H1 (cell line): Measurements from ENCODE around the gene EXD3. TPM values are rescaled to one million over a fixed set of nuclear protein-coding genes. Genes with fewer than 3 reads are reported as not detected.

Experiments
- CTCF ChIA-PET: fragments of 300-600 bp; sonication (Branson Sonifier 250); formaldehyde crosslinking; loops from one replicate; lab custom pipeline; 2021; ENCODE audit not compliant: partially characterized antibody; lab: Charles Lee
- POLR2A ChIA-PET: fragments of 300-600 bp; sonication (Branson Sonifier 250); formaldehyde crosslinking; loops from one replicate; lab custom pipeline; 2021; ENCODE audit warnings: inconsistent platforms; ENCODE audit not compliant: partially characterized antibody; lab: Charles Lee
- DNase-seq, 2 experiments: peaks; one replicate each; pipeline versions ENCODE4 v3.0.0 to v3.0.0-alpha.2; 2010 to 2022; ENCODE audit warnings: low spot score in 2 of 2, low read depth in 1 of 2, mixed read lengths in 1 of 2
- FAIRE-seq: peaks from 2 replicates; lab custom pipeline; 2011; peaks lifted over from hg19 to GRCh38; lab: Jason Lieb, UNC
- H2AFZ ChIP-seq: 2 replicates; pipeline ENCODE4 v1.8.1; 2012; ENCODE audit warnings: low read length, inconsistent platforms
- H2AK5ac ChIP-seq: 2 replicates; pipeline ENCODE4 v1.6.1; 2013; ENCODE audit warnings: low read depth, low read length
- H2BK120ac ChIP-seq: replicated peaks from 2 replicates; pipeline ENCODE3; 2013; ENCODE audit warnings: low read depth, low read length, inconsistent platforms
- H2BK12ac ChIP-seq: 2 replicates; pipeline ENCODE4 v1.6.1; 2013; ENCODE audit warnings: low read depth, low read length
- H2BK15ac ChIP-seq: 2 replicates; pipeline ENCODE4 v1.6.1; 2013; ENCODE audit warnings: low read length
- H2BK20ac ChIP-seq: 2 replicates; pipeline ENCODE4 v1.6.1; 2013; ENCODE audit warnings: low read length
- H2BK5ac ChIP-seq: 2 replicates; pipeline ENCODE4 v1.6.1; 2013; ENCODE audit warnings: low read depth, low read length
- H3K14ac ChIP-seq: 2 replicates; pipeline ENCODE4 v1.6.1; 2013; ENCODE audit warnings: inconsistent platforms; ENCODE audit not compliant: insufficient read length
- H3K18ac ChIP-seq: 2 replicates; pipeline ENCODE4 v1.6.1; 2013; ENCODE audit warnings: low read length; ENCODE audit errors: extremely low read depth
- H3K23ac ChIP-seq: 2 replicates; pipeline ENCODE4 v1.6.1; 2013; ENCODE audit warnings: inconsistent platforms; ENCODE audit not compliant: insufficient read length
- H3K23me2 ChIP-seq: 2 replicates; pipeline ENCODE4 v1.6.1; 2013; ENCODE audit warnings: low read depth, low read length
- H3K27ac ChIP-seq: 2 replicates; pipeline ENCODE4 v1.6.1; 2011; ENCODE audit warnings: low read depth, low read length, inconsistent platforms
- H3K27me3 ChIP-seq, 4 experiments: replicated peaks in 1 of 4; 1 replicate in 1 of 4; 2 replicates in 3 of 4; pipeline versions ENCODE4 v1.6.1 to v1.8.1; 2011 to 2013; ENCODE audit warnings: low read length in 3 of 4, mild to moderate bottlenecking in 3 of 4, inconsistent platforms in 2 of 4, mixed read lengths in 2 of 4, moderate library complexity in 1 of 4; ENCODE audit not compliant: control insufficient read depth in 3 of 4, insufficient read depth in 3 of 4; ENCODE audit errors: extremely low read depth in 1 of 4
- H3K36me3 ChIP-seq, 4 experiments: 2 replicates each; pipeline versions ENCODE4 v1.6.1 to v1.8.1; 2011 to 2013; ENCODE audit warnings: mild to moderate bottlenecking in 4 of 4, low read length in 3 of 4, moderate library complexity in 2 of 4, control low read depth in 1 of 4, inconsistent platforms in 1 of 4; ENCODE audit not compliant: insufficient read depth in 4 of 4, control insufficient read depth in 2 of 4
- H3K4ac ChIP-seq: replicated peaks from 2 replicates; pipeline ENCODE3; 2013; ENCODE audit warnings: low read length, low read depth, mixed read lengths, inconsistent platforms; ENCODE audit not compliant: insufficient read length
- H3K4me1 ChIP-seq, 4 experiments: replicated peaks in 1 of 4; 1 replicate in 1 of 4; 2 replicates in 3 of 4; pipeline versions ENCODE4 v1.6.1 to v1.8.1; 2011 to 2013; ENCODE audit warnings: low read length in 3 of 4, inconsistent platforms in 2 of 4, mixed read lengths in 1 of 4; ENCODE audit not compliant: insufficient read depth in 4 of 4, control insufficient read depth in 3 of 4
- H3K4me2 ChIP-seq, 2 experiments: 2 replicates each; pipeline versions ENCODE4 v1.6.1 to v1.8.1; 2011 to 2013; ENCODE audit warnings: low read depth in 2 of 2, low read length in 2 of 2, control low read depth in 1 of 2, inconsistent platforms in 1 of 2, mild to moderate bottlenecking in 1 of 2; ENCODE audit not compliant: insufficient read depth in 1 of 2
- H3K4me3 ChIP-seq, 4 experiments: fragments of 200-600, 300-600 bp in 1 of 4; sonication (generic), shearing (Covaris generic), sonication (Bioruptor Twin) in 1 of 4; 2 replicates each; pipeline versions ENCODE4 v1.5.1 to v1.8.1; 2011 to 2016; ENCODE audit warnings: low read length in 4 of 4, low read depth in 3 of 4, control low read depth in 2 of 4, inconsistent platforms in 2 of 4, mild to moderate bottlenecking in 2 of 4, mixed read lengths in 1 of 4, moderate library complexity in 1 of 4; ENCODE audit not compliant: insufficient read depth in 2 of 4; ENCODE audit errors: extremely low read depth in 1 of 4
- H3K56ac ChIP-seq: replicated peaks from 2 replicates; pipeline ENCODE3; 2013; ENCODE audit warnings: low read depth, mild to moderate bottlenecking, mixed read lengths, low read length, inconsistent platforms; ENCODE audit not compliant: insufficient read length
- H3K79me1 ChIP-seq: 2 replicates; pipeline ENCODE4 v1.6.1; 2013; ENCODE audit warnings: low read depth, low read length, control low read depth
- H3K79me2 ChIP-seq, 2 experiments: 2 replicates each; pipeline versions ENCODE4 v1.6.1 to v1.8.1; 2012 to 2013; ENCODE audit warnings: low read length in 2 of 2, mild to moderate bottlenecking in 2 of 2, inconsistent platforms in 1 of 2; ENCODE audit not compliant: insufficient read depth in 2 of 2, control insufficient read depth in 1 of 2
- H3K9ac ChIP-seq, 4 experiments: replicated peaks in 1 of 4; 1 replicate in 1 of 4; 2 replicates in 3 of 4; pipeline versions ENCODE4 v1.6.1 to v1.8.1; 2011 to 2013; ENCODE audit warnings: low read depth in 3 of 4, low read length in 3 of 4, control low read depth in 2 of 4, mild to moderate bottlenecking in 2 of 4, moderate library complexity in 2 of 4, inconsistent platforms in 1 of 4; ENCODE audit errors: extremely low read depth in 1 of 4
- H3K9me3 ChIP-seq, 2 experiments: 2 replicates each; pipeline versions ENCODE4 v1.6.1 to v1.8.1; 2012 to 2013; ENCODE audit warnings: mild to moderate bottlenecking in 2 of 2, moderate library complexity in 2 of 2, control low read depth in 1 of 2, inconsistent platforms in 1 of 2, low read depth in 1 of 2, low read length in 1 of 2, mixed read lengths in 1 of 2; ENCODE audit not compliant: insufficient read depth in 2 of 2
- H4K20me1 ChIP-seq, 2 experiments: replicated peaks in 1 of 2; 2 replicates each; pipeline versions ENCODE3 to v1.8.1; 2011 to 2013; ENCODE audit warnings: inconsistent platforms in 2 of 2, low read length in 2 of 2, mild to moderate bottlenecking in 1 of 2; ENCODE audit not compliant: insufficient read depth in 2 of 2, control insufficient read depth in 1 of 2
- H4K5ac ChIP-seq: 2 replicates; pipeline ENCODE4 v1.6.1; 2013; ENCODE audit warnings: low read length, low read depth, mixed read lengths, inconsistent platforms; ENCODE audit not compliant: insufficient read length
- H4K8ac ChIP-seq: 2 replicates; pipeline ENCODE4 v1.8.0; 2013; ENCODE audit warnings: mild to moderate bottlenecking, moderate library complexity, low read length, inconsistent platforms; ENCODE audit not compliant: insufficient read depth; ENCODE audit errors: extremely low read depth
- H4K91ac ChIP-seq: replicated peaks from 2 replicates; pipeline ENCODE3; 2013; ENCODE audit warnings: low read length, mixed read lengths, inconsistent platforms; ENCODE audit not compliant: insufficient read length
- CBX8 ChIP-seq: fragments of 300-800, 300-1000 bp; sonication (generic); IDR thresholded peaks from 2 replicates; pipeline ENCODE4 v1.7.1; 2016; ENCODE audit warnings: low read depth, low read length, borderline replicate concordance
- EZH2 ChIP-seq: fragments of 200-600 bp; sonication (generic); IDR thresholded peaks from 2 replicates; pipeline ENCODE4 v1.7.1; 2012; ENCODE audit warnings: low read depth, mild to moderate bottlenecking, moderate library complexity, low read length, inconsistent platforms; ENCODE audit not compliant: severe bottlenecking
- KDM1A ChIP-seq: fragments of 200-600, 300-600 bp; sonication (generic); IDR thresholded peaks from 2 replicates; pipeline ENCODE4 v1.7.1; 2016; ENCODE audit warnings: mild to moderate bottlenecking, low read length, borderline replicate concordance
- MAFK ChIP-seq: IDR thresholded peaks from 2 replicates; pipeline ENCODE4 v1.6.1; 2012; ENCODE audit warnings: low read depth, mild to moderate bottlenecking, improper control_type of control experiment, low read length
- POLR2A ChIP-seq, 2 experiments: IDR thresholded peaks; 1 replicate in 1 of 2; 2 replicates in 1 of 2; pipeline ENCODE4 v1.6.1; 2011; ENCODE audit warnings: low read depth in 2 of 2, low read length in 2 of 2, mild to moderate bottlenecking in 2 of 2; ENCODE audit errors: control extremely low read depth in 1 of 2
- POLR2AphosphoS5 ChIP-seq: IDR thresholded peaks from 2 replicates; pipeline ENCODE4 v1.6.1; 2011; ENCODE audit warnings: low read depth, low read length
- RBBP5 ChIP-seq: IDR thresholded peaks from 2 replicates; pipeline ENCODE4 v1.7.1; 2012; ENCODE audit warnings: low read depth, mild to moderate bottlenecking, inconsistent platforms, low read length, moderate library complexity, borderline replicate concordance
- SAP30 ChIP-seq: fragments of 300-600 bp; sonication (generic); IDR thresholded peaks from 2 replicates; pipeline ENCODE4 v1.7.1; 2012; ENCODE audit warnings: low read length, moderate library complexity, mild to moderate bottlenecking, inconsistent platforms; ENCODE audit not compliant: insufficient read depth, insufficient replicate concordance
- SRF ChIP-seq: IDR thresholded peaks from 2 replicates; pipeline ENCODE4 v1.6.1; 2011; ENCODE audit warnings: mild to moderate bottlenecking, low read depth, low read length, moderate library complexity
- SUZ12 ChIP-seq: fragments of 200-600 bp; sonication (generic); IDR thresholded peaks from 2 replicates; pipeline ENCODE4 v1.6.1; 2012; ENCODE audit warnings: mild to moderate bottlenecking, inconsistent platforms, low read length, moderate library complexity, mixed read lengths
- TAF7 ChIP-seq: optimal IDR thresholded peaks from 2 replicates; pipeline ENCODE3; 2011; ENCODE audit warnings: low read depth, mild to moderate bottlenecking, inconsistent platforms, low read length, moderate library complexity, borderline replicate concordance
- YY1 ChIP-seq: IDR thresholded peaks from 2 replicates; pipeline ENCODE4 v1.6.1; 2011; ENCODE audit warnings: low read depth, mild to moderate bottlenecking, low read length
- WGBS, 2 experiments: shearing (Covaris generic) in 1 of 2; methylation state at CpG; one replicate each; pipeline versions ENCODE4 v1.1.6 to v1.1.7; 2013 to 2015; ENCODE audit warnings: low lambda C conversion rate in 2 of 2, mixed read lengths in 2 of 2, inconsistent platforms in 1 of 2, low coverage in 1 of 2, missing lambda C conversion rate in 1 of 2; ENCODE audit not compliant: insufficient replicate concordance in 2 of 2, insufficient coverage in 1 of 2, insufficient read length in 1 of 2; ENCODE audit errors: extremely low coverage in 1 of 2, missing lambda C conversion rate in 1 of 2; 5-methylcytosine and 5-hydroxymethylcytosine counted together
- polyA plus RNA-seq, 7 experiments: library from polyadenylated mRNA; depleted of rRNA in 3 of 7; stranded (reverse) in 5 of 7; unstranded in 2 of 7; fragments of >200 nt in 5 of 7; fragments of 200-250 nt in 2 of 7; gene quantifications; 1 replicate in 5 of 7; 2 replicates in 1 of 7; 4 replicates in 1 of 7; pipeline versions ENCODE4 v1.2.1 to v1.2.3, GENCODE V29; 2011 to 2013; ENCODE audit warnings: missing spikeins in 2 of 7, mixed read lengths in 2 of 7
- total RNA-seq: library from RNA; stranded (reverse); fragmentation: NEBNext Ultra II Directional; extraction: Animal tissue kit (Norgen Biotek cat#: 25700); gene quantifications from 2 replicates; pipeline ENCODE4 v1.2.1, GENCODE V29; 2021

Gene EXD3
- total and polyA plus RNA-seq, 2 of the 8 experiments (the other 6 are each of a cell fraction or from before 2014, with no cell fraction given), result 7.2 to 9.4 TPM

DNA sequence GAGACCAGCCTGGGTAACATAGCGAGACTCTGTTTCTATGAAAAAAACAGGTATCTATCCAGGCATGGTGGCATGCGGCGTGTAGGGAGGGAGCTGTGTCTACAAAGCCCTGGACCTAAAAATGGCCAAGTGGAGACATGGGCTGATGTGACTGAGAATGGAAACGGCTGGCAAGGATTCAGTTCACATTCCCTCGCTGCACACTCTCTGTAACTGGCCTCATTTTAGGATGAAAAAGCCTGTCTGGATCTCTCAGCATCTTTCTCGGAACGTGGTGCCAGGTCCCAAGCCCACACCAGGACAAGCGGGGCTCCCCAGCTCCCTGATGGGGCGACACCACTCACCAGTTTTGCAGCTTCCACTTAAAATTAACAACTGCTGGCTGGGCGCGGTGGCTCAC is 13.4 kb downstream of the EXD3 start:
- Histone ChIP-seq H3K4me3 (no peak overlapping the region), H3K9ac (no peak overlapping the region), H3K27me3 (peaks cover 0 to 3% (median under 1%) of the 10 kb centered on the region in 4 experiments; a peak in 2 of 7 replicates), H4K8ac (no peak overlapping the region), H3K56ac (no peak overlapping the region), H3K9me3 (no peaks in the 10 kb centered on the region), H3K23ac (no peak overlapping the region), H3K79me1 (peaks cover 6% of the 10 kb centered on the region; the same call in 1 of the 2 replicates), H3K4me2 (no peak overlapping the region), H2BK12ac (no peak overlapping the region), H4K5ac (no peak overlapping the region), H2BK5ac (no peak overlapping the region), H3K36me3 (no peaks in the 10 kb centered on the region), H4K91ac (no peak overlapping the region), H3K79me2 (no peaks in the 10 kb centered on the region), H3K14ac (no peak overlapping the region), H3K18ac (no peak overlapping the region), H2BK20ac (no peak overlapping the region), H2BK120ac (no peak overlapping the region), H3K23me2 (peaks cover 6% of the 10 kb centered on the region; the same call in 1 of the 2 replicates), H2AFZ (no peak overlapping the region), H4K20me1 (peaks cover 3 to 4% of the 10 kb centered on the region in 2 experiments), H3K4ac (no peak overlapping the region), H2BK15ac (no peak overlapping the region), H2AK5ac (no peak overlapping the region), H3K4me1 (peaks cover 0 to 8% (median 2%) of the 10 kb centered on the region in 4 experiments; a peak in 6 of 7 replicates), H3K27ac (no peak overlapping the region)
- no peak for FAIRE-seq
- DNase-seq, result no peak
- ChIA-PET POLR2A (interaction anchor here (1.3 kb wide), 1 partner anchor 169 kb away, joined by 4 read pairs; the partner anchor contains the start of gene TUBB4B), CTCF (interaction anchor here (0.8 to 2.4 kb wide), 3 partner anchors 35 to 122 kb away, joined by 4 to 12 read pairs (median 5); partner anchors contain the start of gene NRARP)
- 89% methylated on average over 11 of the region's 11 CpGs; no CpG with 5 or more reads in 1 of the 2 experiments for WGBS, 2 experiments
- TF ChIP-seq MAFK (no peak), EZH2 (no peak), TAF7 (no peak), POLR2A (IDR thresholded peaks at IDR 0.05; ENCODE audit: control extremely low read depth in 1 of 2, low read depth in 2 of 2, low read length in 2 of 2) (no peak), YY1 (no peak), KDM1A (no peak), SRF (no peak), RBBP5 (no peak), SUZ12 (no peak), CBX8 (no peak), POLR2AphosphoS5 (no peak), SAP30 (no peak)
